H1 (cell line): ENCODE measurements around the gene FADS3. TPM values are rescaled to one million over a fixed set of nuclear protein-coding genes. Genes with fewer than 3 reads are reported as not detected.

Experiments
- BACH1 ChIP-seq: IDR thresholded peaks from 2 replicates; pipeline ENCODE4 v1.6.1; 2012; ENCODE audit warnings: low read length, improper control_type of control experiment
- CTBP2 ChIP-seq: IDR thresholded peaks from 2 replicates; pipeline ENCODE4 v1.7.0; 2011; ENCODE audit warnings: borderline replicate concordance, mild to moderate bottlenecking, moderate library complexity, mixed read lengths, low read length; ENCODE audit not compliant: insufficient read depth, insufficient read length
- EZH2 ChIP-seq: fragments of 200-600 bp; sonication (generic); IDR thresholded peaks from 2 replicates; pipeline ENCODE4 v1.7.1; 2012; ENCODE audit warnings: low read depth, mild to moderate bottlenecking, moderate library complexity, low read length, inconsistent platforms; ENCODE audit not compliant: severe bottlenecking
- POU5F1 ChIP-seq: IDR thresholded peaks from 2 replicates; pipeline ENCODE4 v1.6.1; 2011; ENCODE audit warnings: low read depth, mild to moderate bottlenecking, low read length, moderate library complexity
- SP2 ChIP-seq: IDR thresholded peaks from 2 replicates; pipeline ENCODE4 v1.6.1; 2012; ENCODE audit warnings: mild to moderate bottlenecking, low read length, inconsistent platforms
- TEAD4 ChIP-seq: IDR thresholded peaks from 2 replicates; pipeline ENCODE4 v1.6.1; 2012; ENCODE audit warnings: low read depth, low read length, inconsistent platforms, mixed read lengths
- polyA plus RNA-seq, 7 experiments: library from polyadenylated mRNA; depleted of rRNA in 3 of 7; stranded (reverse) in 5 of 7; unstranded in 2 of 7; fragments of >200 nt in 5 of 7; fragments of 200-250 nt in 2 of 7; gene quantifications; 1 replicate in 5 of 7; 2 replicates in 1 of 7; 4 replicates in 1 of 7; pipeline versions ENCODE4 v1.2.1 to v1.2.3, GENCODE V29; 2011 to 2013; ENCODE audit warnings: missing spikeins in 2 of 7, mixed read lengths in 2 of 7
- total RNA-seq: library from RNA; stranded (reverse); fragmentation: NEBNext Ultra II Directional; extraction: Animal tissue kit (Norgen Biotek cat#: 25700); gene quantifications from 2 replicates; pipeline ENCODE4 v1.2.1, GENCODE V29; 2021
- TF ChIP-seq, protein P1 (sequence below): IDR thresholded peaks from 2 replicates; pipeline ENCODE4 v1.6.1; 2012; ENCODE audit warnings: low read length, inconsistent platforms

The FADS3 gene
- total and polyA plus RNA-seq, 2 of the 8 experiments (the other 6 are each of a cell fraction or from before 2014, with no cell fraction given): 43.8 to 76.3 TPM

DNA sequence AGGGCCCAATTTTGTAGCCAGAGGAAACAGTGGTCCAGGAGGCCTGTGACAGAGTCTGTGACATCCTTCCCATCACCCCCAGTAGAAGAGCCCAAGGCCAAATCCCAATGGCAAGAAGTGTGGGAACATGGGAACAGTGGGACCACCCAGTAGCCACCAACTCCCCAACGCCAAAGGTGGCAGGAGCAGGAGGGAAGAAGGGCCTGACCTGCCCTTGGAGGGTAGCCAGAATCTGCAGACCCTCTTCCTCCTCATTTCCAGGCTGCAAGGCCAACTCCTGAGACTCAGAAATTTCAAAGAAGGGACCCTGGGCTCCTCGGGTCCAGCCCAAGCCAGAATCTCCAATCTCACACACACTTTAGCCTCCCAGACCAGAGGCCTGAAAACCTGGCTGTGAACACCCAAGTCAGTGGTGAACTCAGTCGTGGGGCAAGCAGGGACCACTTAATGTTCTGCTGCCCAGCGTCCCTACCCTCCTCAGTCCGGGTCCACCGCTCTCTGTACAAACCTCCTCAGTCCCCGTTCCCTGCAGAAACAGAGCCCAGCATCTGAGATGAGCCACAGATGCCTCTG, 19.9 kb upstream of the FADS3 start (continued):
- TF ChIP-seq, protein P1, sequence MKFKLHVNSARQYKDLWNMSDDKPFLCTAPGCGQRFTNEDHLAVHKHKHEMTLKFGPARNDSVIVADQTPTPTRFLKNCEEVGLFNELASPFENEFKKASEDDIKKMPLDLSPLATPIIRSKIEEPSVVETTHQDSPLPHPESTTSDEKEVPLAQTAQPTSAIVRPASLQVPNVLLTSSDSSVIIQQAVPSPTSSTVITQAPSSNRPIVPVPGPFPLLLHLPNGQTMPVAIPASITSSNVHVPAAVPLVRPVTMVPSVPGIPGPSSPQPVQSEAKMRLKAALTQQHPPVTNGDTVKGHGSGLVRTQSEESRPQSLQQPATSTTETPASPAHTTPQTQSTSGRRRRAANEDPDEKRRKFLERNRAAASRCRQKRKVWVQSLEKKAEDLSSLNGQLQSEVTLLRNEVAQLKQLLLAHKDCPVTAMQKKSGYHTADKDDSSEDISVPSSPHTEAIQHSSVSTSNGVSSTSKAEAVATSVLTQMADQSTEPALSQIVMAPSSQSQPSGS: no peak
- TF ChIP-seq CTBP2 (no peak), EZH2 (no peak), SP2 (no peak), POU5F1 (no peak), TEAD4 (no peak), BACH1 (no peak)
